ENCODE data around the gene CEP20.

The CEP20 gene

GRCh38 chr16:15827709-15828343, 60.6 kb downstream of the CEP20 start:
- DNase-seq, result no peak

GRCh38 chr16:15827299-15827698, 61.1 kb downstream of the CEP20 start:
- no peak for DNase-seq

GRCh38 chr16:15825750-15826305, 62.6 kb downstream of the CEP20 start:
- DNase-seq, result no peak

- DNase-seq, result no peak
Observed at GRCh38 chr16:15822957-15823356, 65.4 kb downstream of the CEP20 start.

- DNase-seq, result no peak
Observed at GRCh38 chr16:15820837-15821236, 67.6 kb downstream of the CEP20 start.

- DNase-seq, result no peak
Observed at GRCh38 chr16:15819046-15819445, 69.4 kb downstream of the CEP20 start.

GRCh38 chr16:15817446-15817845, 71.0 kb downstream of the CEP20 start:
- no peak for DNase-seq

GRCh38 chr16:15816228-15816627, 72.2 kb downstream of the CEP20 start:
- DNase-seq, result no peak
